ENCODE data around the gene FAM156B.
"Not testable (repeated sequence)": the region's sequence is repeated elsewhere in the genome, so short reads cannot be mapped to it uniquely, and the experiment has no call there.

Gene FAM156B

DNA sequence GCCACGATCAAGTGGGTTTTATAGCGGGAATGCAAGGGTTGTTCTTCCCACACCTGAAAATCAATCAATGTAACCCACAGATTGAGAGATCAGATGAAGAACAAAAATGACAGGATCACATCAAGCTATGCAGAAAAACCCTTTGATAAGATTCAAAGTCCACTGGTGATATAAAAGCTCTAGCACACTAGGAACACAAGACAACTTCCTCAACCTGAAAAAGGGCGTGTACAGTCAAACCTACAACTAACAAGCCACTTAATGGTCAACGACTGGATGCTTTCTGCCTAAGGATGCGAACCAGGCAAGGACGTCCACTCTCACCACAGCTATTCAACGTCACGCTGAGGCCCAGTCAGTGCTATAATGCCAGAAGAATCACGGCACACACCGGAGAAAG is 52.8 kb downstream of the FAM156B start:
- H3K36me3 ChIP-seq (replicated peaks; ENCODE audit: low read depth, low read length); H3K79me2 ChIP-seq (ENCODE audit: low read length); H3K4me1 ChIP-seq (ENCODE audit: low read length); H3K9me3 ChIP-seq (ENCODE audit: insufficient read depth, low read length); H4K20me1 ChIP-seq (ENCODE audit: insufficient read depth, low read length); H3K4me2 ChIP-seq (ENCODE audit: low read length); H3K27me3 ChIP-seq (ENCODE audit: low read depth, low read length); H3K9ac ChIP-seq (ENCODE audit: low read length); H3K4me3 ChIP-seq (ENCODE audit: low read length); H3K27ac ChIP-seq (ENCODE audit: low read length); H2AFZ ChIP-seq (ENCODE audit: low read depth, low read length): not testable (repeated sequence)

Measured in OCI-LY3 (cell line).